Measurements from ENCODE around the gene SLC15A2.

DNA sequence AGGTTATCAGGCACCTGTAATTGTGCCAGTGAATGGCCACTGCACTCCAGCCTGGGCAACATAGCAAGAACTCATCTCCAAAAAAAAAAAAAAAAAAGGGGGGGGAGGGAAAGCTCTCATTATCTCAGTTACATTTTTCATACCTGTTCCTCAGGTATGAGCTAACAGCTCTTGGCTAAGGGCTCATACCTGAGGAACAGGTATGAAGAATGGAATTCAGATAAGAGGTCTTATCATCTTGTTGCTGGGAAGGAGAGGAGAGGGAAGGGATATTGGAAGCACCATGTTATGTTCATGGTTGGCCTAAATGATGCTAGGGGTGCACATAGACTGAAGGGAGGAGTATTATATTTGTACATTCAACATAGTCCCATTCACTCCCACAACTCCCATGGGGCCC lies 2.6 kb downstream of the SLC15A2 start:
- TF ChIP-seq EZH2phosphoT487 (IDR thresholded peaks at IDR 0.05; ENCODE audit: insufficient read depth, low read depth) = no peak
- no peak for TF ChIP-seq EZH2 (IDR thresholded peaks at IDR 0.05; ENCODE audit: insufficient read depth, poor library complexity, severe bottlenecking)

Measured in GM23248 (cell line).